Activated gamma-delta T cell treated with anti-CD3 and anti-CD28 coated beads, Interleukin-2, amount 50 U/mL, for 16 hours (primary cell): ENCODE data around the gene RNF207.

Experiments
- DNase-seq: peaks from one replicate; pipeline ENCODE4 v3.0.0-alpha.2; 2020; ENCODE audit warnings: low read depth

Gene RNF207, protein sequence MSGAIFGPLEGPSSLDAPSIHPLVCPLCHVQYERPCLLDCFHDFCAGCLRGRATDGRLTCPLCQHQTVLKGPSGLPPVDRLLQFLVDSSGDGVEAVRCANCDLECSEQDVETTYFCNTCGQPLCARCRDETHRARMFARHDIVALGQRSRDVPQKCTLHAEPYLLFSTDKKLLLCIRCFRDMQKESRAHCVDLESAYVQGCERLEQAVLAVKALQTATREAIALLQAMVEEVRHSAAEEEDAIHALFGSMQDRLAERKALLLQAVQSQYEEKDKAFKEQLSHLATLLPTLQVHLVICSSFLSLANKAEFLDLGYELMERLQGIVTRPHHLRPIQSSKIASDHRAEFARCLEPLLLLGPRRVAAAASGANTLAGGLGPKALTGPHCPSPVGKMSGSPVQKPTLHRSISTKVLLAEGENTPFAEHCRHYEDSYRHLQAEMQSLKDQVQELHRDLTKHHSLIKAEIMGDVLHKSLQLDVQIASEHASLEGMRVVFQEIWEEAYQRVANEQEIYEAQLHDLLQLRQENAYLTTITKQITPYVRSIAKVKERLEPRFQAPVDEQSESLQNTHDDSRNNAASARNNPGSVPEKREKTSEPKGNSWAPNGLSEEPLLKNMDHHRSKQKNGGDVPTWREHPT

DNA sequence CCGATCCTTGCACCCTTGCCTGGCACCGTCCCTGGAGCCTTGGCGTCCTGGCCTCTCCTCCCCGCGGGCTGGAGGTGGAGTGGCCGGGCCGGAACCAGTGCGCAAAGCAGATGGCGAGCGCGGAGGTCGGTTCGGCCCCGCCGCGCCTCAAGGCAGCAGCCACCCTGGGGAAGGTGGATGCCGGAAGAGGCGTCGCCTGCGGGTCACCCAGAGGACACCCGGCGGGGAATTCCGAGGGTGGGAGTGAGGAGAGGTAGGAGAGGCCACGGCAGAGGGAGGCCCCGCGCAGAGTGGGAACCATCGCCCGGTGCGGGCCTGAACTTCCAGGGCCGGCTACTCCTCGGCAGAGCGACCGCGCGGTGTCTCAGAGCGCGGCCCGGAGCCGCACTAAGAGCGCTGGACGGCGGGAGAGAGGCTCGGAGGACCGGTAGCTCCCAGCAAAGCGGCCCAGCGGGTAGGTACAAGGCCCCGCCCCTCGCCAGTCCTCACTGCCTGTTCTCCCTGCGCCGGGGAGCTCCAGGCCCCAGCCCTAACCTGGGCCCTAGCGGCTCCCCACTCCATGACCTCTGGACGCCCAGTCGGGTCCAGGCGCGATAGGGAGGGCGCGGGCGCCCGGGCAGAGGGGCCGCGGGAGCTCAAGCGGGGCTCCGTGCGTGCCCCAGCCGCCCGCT is at the start of gene RNF207:
RNF207 (plus strand) TSS at position 271 of the 671 bp plus-strand sequence. CDS start 417 bp downstream, outside the sequence.
- DNase-seq: peak; percentile 44

DNA sequence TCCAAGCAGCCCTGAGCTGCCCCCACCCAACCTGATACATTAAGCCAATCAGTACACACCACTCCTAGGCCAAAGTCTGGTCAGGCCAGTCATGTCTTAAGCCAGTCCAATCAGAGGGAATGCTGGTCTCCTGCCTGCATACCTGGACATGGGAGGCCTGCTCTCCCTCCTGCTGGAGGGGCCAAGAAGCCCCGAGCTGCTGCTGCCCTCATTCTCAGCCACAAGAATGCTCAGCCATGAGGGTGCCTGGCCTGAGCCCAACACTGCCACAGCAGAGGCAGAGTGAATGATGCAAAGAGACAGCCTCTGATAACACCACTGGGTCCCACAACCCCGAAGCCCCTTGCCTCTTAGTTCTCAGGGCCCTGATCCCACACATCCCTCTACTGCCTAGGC is 48.8 kb upstream of the RNF207 start:
- DNase-seq: no peak

DNA sequence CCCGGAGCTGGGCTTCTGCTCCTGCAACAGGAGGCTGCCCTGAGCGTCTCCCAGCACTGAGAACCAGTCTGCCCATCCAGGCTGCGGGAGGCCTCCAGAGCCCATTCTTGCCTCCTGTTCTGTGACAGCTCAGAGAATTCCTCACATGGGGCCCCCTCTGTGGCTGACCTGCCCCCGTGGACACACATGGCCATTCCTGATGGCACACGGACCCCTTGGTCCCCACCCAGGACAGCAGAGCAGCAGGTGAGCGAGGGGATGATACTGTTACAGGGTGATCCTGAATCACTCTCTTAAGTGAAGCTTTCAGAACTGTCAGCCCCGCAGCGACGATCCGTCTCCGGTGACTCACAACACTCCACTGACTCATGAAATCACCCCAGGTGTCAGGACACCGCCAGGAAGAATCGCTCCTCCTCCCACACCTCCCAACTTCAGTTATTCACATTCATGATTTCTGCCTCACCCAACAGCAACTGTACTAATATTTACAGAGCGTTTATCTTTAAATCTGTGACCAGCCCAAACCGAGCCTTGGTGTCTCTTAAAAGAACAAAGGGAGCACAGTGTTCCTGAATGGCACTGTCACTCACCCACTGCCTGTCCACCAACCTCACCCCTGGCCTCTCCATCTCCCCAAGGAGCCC is 48.3 kb upstream of the RNF207 start:
- DNase-seq: no peak

DNA sequence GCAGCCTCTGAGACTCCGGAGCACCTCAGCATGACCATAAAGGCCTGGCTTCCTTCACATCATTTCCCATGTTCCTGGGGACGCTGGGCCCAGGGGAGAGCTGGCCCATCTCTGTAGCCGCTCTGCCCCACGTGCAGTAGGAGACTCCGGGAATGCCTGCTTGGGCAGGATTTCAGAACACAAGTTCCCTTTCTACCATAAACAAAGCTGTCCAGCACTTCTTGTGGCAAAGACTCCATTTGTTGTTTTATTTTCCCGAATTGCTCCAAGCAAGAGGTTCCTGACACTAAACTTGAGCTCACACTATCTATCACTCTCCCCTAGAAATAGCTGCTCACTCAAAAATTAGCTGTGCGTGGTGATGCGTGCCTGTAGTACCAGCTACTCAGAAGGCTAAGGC is 47.7 kb upstream of the RNF207 start:
- no peak for DNase-seq

DNA sequence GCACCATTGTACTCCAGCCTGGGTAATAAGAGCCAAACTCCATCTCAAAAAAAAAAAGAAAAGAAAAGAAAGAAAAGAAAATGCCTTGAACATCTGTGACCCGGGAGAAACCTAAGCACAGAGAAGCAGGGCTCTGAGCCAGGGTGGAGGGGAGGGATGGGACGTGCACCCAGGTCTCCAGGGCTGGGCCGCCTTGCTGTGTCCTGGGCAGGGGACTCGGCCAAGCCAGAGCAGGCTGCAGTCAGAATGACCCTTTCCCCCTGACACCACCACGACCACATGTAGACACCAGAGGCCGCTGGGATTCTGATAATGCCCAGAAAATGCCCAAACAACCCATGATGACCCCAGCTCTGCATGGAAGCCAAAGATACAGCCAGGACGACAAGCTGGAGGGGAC is 43.6 kb upstream of the RNF207 start:
- no peak for DNase-seq

DNA sequence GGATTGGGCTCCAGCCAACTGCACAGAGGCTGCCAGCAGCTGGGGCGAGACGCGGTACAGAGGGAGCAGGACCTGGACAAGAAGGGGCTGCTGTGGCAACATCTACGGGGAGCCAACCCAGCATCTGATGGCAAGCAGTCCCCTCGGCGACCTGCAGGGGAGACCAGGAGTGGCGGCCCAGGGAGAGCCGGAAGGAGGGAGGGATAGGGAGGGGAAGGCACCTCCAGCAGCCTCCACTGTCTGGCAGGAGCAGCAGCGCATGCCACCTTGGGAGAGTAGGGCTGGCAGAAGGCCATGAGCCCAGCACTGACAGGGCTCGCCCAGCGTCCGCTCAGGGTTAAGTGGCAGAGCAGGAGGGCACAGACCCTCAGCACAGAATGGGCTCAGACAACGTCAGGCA is 43.1 kb upstream of the RNF207 start:
- DNase-seq: no peak

DNA sequence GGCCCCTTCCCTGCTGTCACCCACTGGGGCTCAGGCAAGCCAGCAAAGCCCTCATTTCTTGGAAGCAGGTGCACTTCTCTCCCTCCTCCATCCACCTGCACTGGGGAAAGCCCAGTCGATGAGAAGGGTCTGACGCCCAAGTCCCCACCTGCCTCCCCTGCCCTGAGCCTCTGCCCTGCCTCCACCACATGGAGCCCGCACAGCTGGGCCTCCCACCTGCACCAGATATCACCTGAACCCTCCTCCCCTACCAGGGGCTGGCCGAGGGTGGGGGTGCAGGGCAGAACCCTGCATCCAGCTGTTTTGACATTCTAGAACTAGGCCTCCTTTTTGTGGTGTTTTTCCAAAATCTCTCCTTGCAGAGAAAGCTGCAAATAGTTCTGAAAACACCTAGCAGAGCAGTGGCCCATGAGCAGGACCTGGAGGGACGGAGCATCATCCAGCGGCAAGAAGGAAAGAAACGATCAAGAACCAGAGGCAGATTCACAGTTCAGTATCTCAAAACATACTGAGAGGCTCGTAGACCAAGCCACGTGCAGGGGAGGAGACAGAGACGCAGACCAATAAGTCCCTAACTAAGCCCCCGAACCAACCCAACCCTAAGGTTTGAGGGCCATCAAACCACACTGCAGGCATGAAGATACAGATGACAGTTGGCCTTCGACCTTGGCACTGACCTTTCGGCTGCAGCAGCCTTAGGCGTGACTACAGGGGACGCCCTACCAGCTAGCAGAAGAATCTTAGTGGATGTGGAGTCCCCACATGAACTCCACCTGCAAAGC is 42.5 kb upstream of the RNF207 start:
- DNase-seq: no peak

DNA sequence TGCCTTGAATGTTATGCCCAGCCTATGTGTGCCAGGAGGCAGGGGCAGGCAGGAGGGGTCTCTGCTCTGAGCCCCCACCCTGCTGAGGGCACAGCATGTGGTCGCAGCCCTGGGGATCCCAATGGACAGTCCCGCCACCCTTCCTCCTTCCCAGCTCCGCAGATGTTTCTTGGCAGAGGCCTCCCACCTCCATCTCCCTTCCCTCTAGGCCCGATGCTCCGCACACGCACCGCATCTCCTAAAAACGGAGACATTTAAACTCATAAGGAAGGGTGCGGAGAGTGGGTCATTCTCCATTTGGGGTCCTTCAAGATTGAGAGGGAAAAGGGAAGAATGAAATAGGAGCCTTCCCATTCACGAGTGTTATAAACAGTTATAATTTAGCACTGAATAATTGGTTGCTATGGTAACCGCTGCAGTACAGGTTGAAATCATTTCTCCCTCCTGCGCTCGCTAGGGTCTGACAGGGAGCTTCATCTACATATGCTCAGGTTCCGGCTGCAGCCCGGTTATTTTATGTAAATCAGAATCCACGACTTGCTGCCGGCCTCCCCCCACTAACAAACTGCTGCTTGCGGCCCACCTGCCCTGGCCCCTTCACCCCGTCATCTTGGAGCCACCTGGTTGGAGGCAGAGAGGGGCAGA is 41.8 kb upstream of the RNF207 start:
- no peak for DNase-seq

DNA sequence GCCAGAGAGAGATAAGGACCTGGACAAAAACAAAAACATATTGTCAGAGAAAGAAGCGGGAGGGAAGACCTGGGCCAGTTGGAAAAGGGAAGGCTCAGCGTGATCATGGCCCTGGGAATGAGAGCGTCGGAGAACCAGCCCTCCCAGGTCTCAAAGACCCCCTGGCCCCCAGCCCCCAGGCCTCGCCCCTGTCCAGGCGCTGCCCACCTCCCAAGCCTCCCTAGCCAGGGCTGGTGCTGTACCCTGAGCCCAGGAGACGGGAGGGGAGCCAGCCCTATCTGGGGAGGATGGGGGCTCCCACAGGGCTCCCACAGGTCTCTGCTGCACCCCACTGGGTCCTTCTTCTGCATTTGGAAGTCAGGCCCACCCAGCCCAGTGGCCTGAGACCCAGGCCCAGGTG is 40.9 kb upstream of the RNF207 start:
- DNase-seq: no peak

DNA sequence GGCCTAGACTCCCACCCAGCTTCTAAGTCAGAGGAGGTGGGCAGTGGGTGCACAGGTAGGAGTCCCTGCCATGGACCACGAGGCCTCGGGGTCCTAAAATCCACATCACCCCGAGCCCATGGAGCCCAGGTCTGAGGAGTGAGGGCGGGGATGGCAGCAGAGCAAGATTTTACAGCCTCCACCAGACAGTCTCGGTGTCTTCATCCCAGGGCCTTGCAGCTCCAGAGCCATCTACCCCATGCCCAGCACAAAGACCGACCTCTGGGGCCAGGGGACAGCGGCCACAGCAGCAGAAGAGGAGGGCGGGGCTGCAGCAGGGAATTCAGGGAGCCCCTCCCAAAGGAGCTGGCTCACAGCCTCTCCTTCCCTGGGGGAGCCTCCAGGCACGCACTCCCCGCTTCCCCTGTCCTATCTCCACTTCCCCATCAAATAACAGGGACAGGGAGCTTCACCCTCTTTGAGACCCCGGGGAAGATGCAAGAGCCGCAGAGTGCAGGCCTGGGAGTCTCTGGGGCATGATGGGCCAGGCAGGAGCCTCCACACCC is 40.4 kb upstream of the RNF207 start:
- DNase-seq: no peak

DNA sequence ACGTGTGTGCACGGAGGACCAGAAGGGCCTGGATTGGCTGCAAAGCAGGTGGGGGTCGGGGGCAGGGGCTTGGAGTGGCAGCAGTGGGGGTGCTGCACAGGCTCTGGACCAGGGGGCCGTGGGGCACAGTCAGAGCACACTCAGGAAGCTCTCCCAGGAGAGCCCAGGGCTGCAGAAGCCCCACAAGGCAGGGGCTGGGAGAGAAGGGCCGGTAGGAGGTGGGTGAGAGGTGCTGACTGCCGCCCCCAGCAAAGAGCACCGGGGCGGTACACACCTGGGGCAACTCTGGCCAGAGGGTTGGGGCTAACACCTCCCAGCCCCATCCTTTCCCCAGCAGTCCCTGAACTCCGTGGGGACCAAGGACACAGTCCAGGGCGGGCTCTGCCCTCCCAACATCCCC is 39.7 kb upstream of the RNF207 start:
- DNase-seq: no peak

DNA sequence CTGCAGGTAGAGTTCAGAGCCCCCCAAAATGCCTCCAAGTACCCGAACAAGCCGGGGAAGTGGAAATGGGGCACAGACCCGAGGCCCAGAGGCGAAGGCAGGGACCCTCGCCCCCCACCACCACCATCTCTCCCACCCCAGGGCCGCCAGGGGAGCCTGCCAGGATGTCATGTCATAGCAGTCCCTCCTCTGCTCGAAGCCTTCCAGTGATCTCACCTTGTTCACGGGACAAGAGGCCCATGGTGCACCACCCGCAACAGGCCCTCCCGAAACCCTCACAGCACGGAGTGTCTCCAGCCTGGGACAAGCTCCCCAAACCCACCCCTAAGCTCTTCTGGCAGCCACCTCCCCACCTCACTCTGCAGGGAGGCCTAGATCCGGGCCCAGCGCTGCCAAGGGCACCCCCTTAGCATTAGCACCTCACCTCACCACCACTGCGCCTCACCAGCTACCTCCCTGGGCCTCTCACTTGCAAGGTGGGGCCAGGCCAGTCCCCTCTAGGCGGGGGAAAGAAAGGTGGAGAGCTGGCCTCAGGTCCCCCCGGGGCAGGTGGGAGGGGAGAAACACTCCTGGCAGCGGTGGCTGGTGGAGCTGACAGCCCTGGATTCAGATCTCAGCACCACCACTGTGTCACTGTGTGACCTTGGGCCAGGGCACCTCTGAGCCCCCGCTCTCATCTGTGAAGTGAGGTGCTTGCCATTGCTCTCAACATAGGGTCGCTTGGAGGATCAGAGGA is 39.1 kb upstream of the RNF207 start:
- no peak for DNase-seq

DNA sequence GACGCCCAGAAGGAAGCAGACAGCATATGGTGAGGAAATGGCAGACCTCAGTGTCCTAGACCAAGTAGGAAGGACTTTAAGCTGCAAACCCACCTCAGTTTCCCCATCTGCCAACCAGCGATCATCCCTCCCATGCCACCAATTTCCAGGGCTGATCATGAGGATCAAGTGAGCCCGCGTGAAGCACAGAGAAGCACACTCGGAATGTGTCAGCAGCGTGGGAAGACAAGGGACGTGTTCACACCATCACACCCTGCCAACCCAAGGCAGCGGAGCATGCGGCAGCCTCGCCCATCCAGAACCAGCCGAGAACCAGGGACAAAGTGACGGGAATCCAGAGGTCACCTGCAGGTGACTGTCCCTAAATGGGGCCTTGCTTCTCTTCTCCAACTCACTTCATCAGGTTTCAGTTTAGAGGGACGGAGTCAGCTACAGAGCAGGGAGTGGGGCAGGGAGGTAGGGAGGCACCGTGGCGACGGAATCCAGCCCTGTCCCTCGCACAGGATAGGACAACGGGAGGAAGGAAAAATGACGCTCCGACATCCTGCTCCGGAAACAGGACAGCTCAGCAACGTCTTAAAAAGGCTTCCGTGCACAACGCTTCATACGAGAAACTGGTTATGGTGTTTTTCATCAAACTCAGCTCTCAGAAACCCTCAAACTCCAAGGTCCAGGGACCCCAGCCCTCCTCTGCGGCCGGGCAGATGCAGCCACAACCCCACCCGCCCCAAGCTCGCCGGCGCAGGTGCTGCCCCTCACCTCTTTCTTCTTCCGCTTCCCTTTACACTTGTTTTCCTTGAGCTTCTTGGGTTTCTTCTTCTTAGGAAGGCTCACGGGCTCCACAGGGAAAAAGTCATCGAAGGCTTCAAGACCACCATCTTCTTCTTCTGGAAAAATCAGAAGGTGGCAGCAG is 38.3 kb upstream of the RNF207 start:
- DNase-seq: no peak

DNA sequence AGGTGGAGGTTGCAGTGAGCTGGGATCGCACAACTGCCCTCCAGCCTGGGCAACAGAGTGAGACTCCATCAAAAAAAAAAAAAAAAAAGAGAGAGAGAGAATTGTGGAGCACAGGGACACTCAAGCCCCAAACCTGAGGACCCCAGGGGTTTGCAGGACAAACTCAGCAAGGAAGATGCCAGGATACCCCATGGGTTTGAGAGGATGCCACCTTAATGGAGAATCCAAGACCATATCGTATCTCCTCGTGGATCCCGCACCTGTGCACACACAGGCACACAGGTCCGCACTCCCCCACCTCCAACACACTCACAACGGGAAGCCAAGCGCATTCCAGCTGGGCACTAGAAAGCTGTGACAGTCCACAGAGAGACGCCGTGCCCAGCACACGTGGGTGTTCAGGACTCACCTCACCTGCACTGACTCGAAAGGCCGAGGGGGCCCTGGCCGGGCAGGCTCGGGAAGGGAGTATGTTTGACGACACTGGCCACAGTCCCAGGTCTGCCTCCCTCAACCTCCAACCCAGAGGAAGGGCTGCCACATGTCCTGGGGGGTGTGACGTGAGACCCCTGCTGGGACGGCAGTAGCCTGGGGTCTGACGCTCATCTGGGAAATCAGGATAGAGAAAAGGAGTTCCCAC is 36.9 kb upstream of the RNF207 start:
- no peak for DNase-seq

DNA sequence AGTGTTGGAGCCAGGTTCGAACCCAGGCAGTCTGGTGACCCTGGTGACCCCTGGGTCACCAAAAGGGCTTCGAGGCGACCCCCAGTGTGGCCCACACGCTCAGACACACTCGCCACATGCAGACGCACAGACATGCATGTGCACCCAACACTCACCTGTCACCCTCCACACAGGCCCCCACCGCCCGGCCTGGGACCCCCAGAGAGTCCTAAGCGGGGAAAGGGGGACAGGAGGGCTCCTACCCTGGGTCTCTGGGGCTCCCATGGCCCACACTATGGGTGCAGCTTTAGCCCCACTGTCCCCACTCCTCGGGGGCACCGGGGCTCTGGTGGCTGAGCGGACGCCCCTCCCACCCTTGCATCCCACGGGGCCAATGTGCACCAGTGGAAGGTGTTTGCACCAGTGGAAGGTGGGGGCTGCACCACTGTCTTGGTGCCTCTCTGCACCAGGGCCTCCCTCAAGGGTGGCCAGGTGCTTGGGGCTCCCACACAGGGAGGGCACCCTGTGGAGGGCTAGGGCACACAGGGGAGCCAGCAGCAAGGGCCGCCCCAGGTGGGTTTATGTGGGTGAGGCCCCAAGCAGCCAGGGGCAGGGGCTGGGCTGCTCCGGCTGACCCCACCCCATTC is 35.7 kb upstream of the RNF207 start:
- no peak for DNase-seq

DNA sequence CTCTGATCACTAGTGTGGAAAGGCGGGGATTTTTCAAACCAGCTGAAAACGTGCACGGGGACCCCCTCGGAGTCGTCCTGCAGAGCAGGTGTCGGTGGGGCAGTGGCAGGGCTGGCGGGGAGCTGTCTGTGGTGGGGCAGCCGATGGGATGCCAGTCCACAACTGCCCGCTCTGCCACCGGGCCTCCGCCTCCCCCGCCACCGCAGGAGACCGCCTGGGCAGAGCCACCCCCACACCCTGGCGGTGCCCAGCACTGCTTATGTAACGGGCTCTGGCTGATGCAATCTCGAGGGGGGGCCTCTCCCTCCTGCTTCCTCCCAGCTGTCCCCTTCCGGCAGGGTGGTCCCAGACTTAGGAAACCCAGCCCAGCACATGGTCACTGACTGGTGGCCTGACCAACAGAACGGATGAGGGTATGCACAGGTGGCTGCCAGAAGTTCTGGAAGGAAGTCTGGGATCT is 35.1 kb upstream of the RNF207 start:
- DNase-seq: no peak

DNA sequence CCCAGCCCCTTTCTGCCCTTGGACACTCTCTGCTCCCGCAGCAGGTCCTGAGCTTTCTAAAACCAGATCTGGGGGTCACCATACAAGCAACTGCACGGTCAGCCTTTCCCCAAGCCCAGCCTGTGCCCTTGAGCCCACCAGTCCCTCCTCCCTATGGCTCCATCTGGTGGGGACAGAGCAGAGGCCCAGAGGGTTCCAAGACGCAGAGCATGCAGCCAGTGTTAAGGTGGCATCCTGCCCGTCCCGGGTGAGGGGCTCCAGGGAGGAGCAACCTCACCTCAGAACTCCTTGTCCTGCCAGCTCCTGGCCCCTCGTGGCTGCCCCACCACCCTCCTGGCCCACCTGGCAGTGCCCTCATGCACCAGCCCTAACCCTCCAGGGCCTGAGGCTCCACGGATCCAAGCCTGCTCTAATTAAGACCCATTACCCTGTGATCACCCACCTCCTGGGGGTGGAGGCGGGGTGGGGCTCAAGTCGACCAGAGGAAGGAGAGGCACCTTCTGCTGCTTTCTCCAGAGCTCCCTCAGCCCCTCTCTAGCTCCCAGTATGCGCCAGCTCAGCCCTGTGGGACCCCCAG is 34.3 kb upstream of the RNF207 start:
- DNase-seq: no peak

DNA sequence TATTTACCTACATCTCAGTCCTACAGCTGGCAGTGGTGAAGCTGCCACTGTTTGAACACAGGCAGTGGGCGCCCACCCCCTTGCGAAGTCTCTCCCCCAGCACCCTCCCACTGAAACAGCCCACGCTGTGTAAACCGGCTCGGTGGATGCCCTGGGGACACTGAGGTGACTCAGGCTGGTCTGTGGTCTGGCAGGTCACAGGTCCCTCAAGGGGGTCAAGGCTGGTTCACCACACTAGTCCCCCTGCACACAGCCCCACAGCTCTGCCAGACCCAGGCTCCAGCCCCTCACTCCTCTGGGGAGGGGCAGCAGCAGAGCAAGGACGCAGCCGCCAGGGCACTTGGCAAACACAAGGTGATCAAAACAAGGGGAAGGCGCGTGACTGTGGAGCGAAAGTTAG is 33.4 kb upstream of the RNF207 start:
- DNase-seq: no peak
